ENCODE data around the gene SYNPR.

Gene SYNPR

DNA sequence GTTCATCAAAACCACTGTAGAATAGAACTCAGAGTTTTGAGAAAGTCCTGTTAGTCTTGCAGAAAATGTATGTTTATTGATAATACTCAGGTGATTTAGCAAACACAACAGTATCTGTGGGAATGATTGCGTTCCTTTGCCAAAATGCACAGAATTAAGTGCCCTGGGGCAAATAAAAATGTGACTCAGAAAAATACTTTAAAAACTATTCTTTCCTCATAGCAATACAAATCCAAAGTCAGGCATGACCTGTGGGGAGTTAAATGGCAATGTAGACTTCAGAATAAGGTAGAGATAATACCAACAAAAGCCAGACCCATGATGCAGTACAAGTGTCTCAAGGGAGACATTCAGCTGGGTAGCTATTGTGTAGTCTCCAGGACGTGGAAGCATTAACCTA is 302.0 kb downstream of the SYNPR start:
- DNase-seq = no peak
- in situ Hi-C loops (cut with MboI; ENCODE audit: low pct_unique_long_range_greater_than_20kb, low sequenced_read_pairs) = no loop called here

DNA sequence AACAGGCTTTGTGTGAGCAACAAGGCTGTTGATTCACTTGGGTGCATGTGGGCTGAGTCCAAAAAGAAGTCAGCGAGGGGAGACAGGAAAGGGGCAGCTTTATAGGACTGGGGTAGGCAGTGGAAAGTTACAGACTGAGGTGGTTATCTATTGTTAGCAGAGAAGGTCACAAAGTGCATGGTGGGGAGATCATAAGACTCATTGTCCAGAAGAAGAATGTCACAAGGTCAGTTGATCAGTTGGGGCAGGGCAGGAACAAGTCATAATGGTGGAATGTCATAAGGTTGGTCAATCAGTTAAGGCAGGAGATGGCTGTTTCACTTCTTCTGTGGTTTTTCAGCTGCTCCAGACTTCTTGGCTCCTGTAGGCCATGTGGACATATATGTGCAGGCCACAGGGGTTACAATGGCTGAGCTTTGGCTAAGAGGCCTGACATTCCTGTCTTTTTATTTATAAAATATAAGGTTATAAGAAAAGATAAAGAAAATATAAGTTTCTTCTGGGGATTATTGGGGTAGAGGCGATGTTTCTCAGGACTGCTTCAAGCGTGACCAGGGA is 304.9 kb downstream of the SYNPR start:
- DNase-seq = no peak
- in situ Hi-C loops (cut with MboI; ENCODE audit: low pct_unique_long_range_greater_than_20kb, low sequenced_read_pairs) = no loop called here

DNA sequence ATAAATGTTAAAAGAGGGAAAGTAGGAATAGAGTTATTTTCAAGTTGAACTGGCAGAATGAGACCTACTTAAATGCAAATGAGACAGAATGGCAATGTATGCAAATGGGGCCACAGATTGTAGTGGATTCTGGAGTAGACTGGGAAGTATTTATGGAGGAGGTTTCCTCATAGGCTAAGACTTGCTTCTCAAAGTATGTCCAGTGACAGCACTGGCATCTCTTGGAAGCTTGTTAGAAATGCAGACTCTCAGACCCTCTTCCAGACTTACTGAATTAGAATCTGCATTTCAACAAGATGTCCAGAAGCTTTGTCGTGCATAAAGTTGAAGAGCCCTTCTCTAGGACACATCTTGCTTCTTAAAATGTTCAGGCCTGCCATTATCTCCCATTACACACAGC is 306.6 kb downstream of the SYNPR start:
- in situ Hi-C loops (cut with MboI; ENCODE audit: low pct_unique_long_range_greater_than_20kb, low sequenced_read_pairs) = no loop called here
- DNase-seq = no peak

DNA sequence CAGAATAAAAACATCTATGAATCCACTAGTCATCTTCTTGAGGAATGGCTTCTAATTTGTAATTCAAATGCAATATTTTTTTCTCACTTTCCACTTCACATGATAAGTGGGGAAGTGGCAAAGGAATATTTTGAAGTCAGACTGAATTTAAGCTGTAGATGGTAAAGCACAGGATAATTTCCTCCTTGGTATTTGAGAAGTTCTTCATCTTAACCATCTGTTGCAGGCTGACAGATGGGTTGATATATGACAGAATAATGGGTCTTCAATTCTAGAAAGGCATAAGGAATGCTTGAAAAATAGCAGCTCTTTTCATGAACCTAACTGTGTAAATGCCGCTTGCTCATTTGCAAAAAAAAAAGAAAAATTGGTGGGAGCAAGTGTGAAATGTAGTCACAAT is 307.8 kb downstream of the SYNPR start:
- in situ Hi-C loops (cut with MboI; ENCODE audit: low pct_unique_long_range_greater_than_20kb, low sequenced_read_pairs) = no loop called here
- no peak for DNase-seq

DNA sequence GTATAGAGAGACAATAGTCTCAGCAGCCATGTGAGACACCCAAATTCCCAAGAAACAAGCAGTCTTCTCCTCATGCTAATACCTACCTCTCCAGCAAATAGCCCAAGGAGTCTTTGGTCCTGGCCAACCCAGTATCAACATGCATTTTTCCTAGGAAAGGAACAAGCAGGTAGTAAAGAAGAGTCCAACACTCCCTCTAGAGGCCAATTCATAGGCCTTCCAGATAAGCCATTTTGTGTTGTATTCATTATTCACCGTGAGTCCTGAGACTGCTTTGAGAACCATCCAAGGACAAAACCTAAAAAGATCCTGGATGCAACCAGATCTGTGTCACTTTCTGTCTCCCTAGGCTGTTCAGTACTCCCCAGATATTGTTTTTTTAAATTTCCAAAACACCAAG is 310.8 kb downstream of the SYNPR start:
- DNase-seq = no peak
- in situ Hi-C loops (cut with MboI; ENCODE audit: low pct_unique_long_range_greater_than_20kb, low sequenced_read_pairs) = no loop called here

DNA sequence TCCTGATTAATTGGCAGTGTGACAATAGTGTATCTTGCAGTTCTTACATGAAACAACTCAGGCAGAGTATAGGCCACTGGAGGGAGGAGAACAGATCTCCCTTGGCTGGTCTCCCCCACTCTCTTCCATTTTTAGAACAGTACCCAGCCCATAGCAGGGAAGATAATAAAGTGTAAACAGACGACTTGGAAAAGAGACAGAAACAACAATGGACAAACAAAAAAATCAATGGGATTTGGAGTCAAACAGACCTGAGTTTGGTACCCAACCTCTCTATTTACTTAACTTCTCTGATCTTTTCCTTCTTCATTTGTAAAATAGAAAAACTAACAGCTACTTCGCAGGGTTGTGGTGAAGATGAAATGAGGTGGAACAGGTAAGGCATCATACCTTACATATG is 315.7 kb downstream of the SYNPR start:
- in situ Hi-C loops (cut with MboI; ENCODE audit: low pct_unique_long_range_greater_than_20kb, low sequenced_read_pairs) = no loop called here
- no peak for DNase-seq

DNA sequence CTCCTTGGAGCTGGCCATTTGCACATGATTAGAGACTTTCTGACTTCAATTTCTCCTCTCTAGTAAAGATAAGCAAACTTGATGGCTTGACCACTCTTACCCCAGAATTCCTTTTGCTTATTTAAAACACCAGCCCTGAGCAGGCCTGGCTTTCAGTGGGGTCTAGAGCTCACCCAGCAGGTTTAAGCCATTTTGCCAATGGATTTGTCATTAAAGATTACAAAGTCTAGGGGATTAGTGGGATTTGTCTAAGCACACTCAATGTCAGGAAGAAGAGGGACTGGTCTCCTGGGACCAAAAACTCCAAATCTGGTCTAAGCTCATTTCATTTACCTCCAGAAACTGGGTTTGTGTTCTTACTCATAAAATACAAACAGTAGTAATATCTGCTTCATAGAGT is 317.1 kb downstream of the SYNPR start:
- in situ Hi-C loops (cut with MboI; ENCODE audit: low pct_unique_long_range_greater_than_20kb, low sequenced_read_pairs) = no loop called here

DNA sequence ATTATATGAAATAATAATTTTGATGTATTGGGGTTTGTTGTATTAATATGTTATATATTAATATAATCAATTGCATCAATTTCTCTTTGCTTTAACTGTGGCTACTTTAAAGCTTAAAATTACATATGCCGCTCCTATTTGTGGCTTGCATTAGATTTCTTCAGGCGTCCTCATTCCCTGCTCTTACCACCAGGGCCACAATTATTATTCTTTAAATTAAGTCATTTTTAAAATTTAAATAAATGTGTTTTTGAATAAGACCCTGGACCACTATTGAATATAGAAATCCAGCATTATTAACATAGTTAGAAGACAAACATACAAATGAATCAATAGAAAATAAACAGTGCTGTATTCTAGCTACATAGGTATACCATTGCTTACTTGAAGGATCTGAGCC is 318.9 kb downstream of the SYNPR start:
- in situ Hi-C loops (cut with MboI; ENCODE audit: low pct_unique_long_range_greater_than_20kb, low sequenced_read_pairs) = no loop called here
- no peak for DNase-seq

More for the DNA sequence above, 317.1 kb downstream of the SYNPR start:
- no peak for DNase-seq

DNA sequence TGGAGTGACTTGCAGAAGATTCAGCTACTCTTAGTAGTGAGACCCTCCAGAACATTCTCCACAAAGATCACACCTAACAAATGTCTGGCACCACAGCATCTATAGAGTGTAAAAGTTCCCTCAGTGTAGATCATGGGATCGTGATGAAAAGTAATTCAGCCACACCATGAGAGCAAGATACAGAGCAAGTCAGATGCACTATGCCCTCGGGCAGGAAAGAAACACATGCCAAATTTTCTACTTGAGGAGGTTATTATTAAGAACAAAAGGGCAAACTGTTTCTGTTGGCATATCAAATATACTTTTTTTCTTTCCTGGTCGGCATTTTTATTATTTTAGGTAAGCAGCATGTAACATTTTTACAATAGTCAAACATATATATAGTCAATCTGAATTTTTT is 329.6 kb downstream of the SYNPR start:
- in situ Hi-C loops (cut with MboI; ENCODE audit: low pct_unique_long_range_greater_than_20kb, low sequenced_read_pairs) = no loop called here

DNA sequence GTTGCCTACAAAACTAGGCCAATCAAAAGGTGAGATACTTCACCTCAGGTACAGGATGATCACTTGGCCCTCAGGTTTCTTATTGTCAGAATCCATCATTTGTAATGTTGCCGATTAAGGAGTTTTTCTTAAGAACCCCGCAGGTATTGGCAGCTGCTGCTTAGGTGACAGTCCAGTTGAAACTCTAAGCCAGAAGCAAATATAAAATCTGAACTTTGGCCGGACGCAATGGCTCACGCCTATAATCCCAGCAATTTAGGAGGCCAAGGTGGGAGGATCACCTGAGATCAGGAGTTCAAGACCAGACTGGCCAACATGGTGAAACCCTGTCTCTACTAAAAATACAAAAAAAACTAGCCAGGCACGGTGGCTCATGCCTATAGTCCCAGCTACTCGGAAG is 331.3 kb downstream of the SYNPR start:
- in situ Hi-C loops (cut with MboI; ENCODE audit: low pct_unique_long_range_greater_than_20kb, low sequenced_read_pairs) = no loop called here
- DNase-seq = no peak

More for the DNA sequence above, 329.6 kb downstream of the SYNPR start:
- DNase-seq = no peak

DNA sequence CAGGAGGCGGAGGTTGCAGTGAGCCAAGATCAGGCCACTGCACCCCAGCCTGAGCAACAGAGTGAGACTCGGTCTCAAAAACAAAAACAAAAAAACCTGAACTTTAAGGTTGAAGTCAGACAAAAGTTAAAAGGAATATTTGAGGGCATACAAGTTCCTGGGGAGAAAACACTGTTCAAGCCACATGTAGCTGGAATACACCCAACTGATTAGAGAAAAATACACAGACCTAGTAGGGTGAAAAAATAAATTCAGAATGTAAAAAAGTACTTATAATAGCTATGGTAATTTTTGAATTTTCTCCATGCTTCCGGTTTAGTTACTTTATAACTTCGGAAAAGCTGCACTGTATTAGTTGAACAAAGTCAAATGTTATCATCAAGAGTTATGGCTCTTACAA is 331.7 kb downstream of the SYNPR start:
- no peak for DNase-seq
- in situ Hi-C loops (cut with MboI; ENCODE audit: low pct_unique_long_range_greater_than_20kb, low sequenced_read_pairs) = no loop called here

DNA sequence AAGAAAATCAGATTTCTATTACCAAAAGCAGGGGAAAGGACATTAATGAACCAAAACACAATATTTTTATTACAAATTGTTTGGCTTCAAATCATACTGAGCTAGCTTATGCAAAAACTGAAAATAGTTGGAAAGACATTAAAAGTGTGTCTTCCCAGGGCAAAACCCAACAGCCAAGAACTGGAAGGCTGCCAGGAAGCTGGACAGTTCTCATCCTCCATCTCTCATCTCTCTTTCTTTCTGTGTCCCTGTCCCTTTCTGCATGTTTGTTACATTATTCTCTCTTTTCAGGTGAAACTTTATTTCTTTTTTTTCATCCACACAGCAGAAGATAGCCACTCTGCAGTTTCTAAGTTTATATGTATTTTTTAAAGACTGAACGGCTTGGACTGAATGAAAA is 333.3 kb downstream of the SYNPR start:
- in situ Hi-C loops (cut with MboI; ENCODE audit: low pct_unique_long_range_greater_than_20kb, low sequenced_read_pairs) = no loop called here

DNA sequence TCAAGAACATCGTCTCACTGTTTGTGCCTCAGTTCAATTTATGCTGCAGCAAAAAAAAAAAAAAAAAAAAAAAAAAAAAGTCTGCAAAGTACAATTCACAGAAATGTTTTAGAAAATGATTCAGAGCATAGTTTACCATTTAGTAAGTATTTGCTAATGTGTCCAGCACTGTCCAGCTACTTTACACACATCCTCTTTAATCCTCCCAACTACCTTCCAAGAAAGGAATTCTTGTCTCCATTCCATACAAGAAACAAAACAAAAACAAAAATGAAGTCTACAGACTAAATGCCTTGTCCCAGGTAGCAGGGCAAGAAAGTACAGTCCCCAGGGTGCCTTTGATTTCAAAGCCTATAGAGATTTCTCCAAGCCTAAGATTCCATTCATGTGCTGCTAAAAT is 335.5 kb downstream of the SYNPR start:
- DNase-seq = no peak
- in situ Hi-C loops (cut with MboI; ENCODE audit: low pct_unique_long_range_greater_than_20kb, low sequenced_read_pairs) = no loop called here

More for the DNA sequence above, 333.3 kb downstream of the SYNPR start:
- no peak for DNase-seq

DNA sequence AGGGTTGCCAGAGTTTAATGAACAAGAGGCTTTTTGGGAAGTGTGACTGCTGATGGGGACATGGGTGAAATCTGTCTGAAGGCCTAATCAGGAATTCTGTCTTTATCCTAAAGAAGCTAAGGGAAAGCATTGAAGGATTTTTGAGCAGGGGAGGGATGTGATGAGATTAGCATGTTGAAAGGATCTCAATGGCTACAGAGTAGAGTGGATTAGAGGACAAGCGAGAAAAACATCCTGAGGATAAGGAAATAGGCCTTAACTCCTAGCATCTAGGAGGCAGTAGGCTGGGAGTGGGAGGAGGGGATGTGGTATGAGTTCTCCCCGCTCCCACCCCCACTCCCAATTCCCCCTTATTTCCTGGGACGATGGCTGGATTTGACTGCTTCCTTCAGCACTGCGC is 339.3 kb downstream of the SYNPR start:
- DNase-seq = no peak
- in situ Hi-C loops (cut with MboI; ENCODE audit: low pct_unique_long_range_greater_than_20kb, low sequenced_read_pairs) = no loop called here

DNA sequence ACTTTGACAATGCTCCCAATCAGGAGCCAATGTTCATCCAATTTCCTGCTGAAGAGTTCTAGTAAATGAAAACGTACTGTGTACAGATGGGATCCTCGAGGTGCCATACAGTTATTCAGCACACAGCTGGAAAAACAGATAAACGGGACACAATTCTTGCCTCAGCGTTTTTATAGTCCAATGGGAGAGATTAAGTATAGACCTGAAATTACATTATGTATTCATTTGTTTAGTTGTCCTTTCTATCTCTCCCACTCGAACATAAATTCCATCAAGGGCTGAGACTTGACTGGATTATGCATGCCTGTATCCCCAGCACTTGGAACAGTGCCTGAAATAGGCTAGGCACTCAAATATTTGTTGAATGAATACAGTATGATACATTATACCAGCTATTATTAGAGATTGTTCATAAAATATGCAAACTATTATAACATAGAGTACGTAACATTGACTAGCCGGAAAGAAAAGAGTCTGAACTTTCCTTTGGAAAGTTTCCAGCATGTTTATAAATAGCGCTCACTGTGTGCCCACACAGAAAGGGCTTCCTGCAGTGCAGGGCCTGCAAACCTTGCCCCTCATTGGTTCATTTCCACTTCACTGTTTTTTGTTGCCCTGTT is 346.9 kb downstream of the SYNPR start:
- DNase-seq = no peak
- in situ Hi-C loops (cut with MboI; ENCODE audit: low pct_unique_long_range_greater_than_20kb, low sequenced_read_pairs) = no loop called here

DNA sequence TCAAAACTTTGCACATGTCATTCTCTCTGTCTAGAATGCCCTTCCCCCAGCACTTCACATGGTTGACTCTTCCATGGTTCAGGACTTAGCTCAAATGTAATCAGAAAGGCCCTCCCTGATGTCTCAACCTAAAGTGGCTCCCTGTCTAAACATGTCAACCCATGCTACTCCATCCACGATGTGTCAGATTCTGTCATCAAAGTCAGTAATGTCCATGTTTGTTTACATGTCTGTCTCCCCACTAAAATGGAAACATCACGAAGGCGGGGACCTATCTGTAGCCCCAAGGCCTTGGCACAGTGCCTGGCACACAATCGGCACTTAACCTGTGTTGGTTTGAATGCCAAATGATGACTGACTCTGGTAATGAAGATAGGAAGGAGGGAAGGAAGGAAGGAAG is 353.6 kb downstream of the SYNPR start:
- no peak for DNase-seq

DNA sequence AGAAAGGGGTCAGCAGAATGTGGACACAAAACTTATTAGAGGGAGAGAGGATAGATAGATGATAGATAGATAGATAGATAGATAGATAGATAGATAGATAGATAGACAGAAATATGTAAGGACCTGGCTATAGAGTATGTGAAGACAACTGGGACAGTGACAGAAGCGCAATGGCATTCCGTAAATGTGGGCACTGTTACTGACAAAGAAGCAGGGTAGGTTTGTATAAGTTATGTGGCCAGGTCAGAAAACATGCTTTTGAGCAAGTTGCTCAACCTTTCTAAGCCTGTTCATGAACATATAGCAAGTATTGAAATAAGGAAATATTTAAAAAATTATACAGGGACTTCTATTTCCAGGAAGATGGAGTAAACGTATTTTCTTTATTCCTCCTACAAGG is 357.1 kb downstream of the SYNPR start:
- DNase-seq = no peak
- in situ Hi-C loops (cut with MboI; ENCODE audit: low pct_unique_long_range_greater_than_20kb, low sequenced_read_pairs) = no loop called here

More for the DNA sequence above, 353.6 kb downstream of the SYNPR start:
- in situ Hi-C loops (cut with MboI; ENCODE audit: low pct_unique_long_range_greater_than_20kb, low sequenced_read_pairs) = no loop called here

DNA sequence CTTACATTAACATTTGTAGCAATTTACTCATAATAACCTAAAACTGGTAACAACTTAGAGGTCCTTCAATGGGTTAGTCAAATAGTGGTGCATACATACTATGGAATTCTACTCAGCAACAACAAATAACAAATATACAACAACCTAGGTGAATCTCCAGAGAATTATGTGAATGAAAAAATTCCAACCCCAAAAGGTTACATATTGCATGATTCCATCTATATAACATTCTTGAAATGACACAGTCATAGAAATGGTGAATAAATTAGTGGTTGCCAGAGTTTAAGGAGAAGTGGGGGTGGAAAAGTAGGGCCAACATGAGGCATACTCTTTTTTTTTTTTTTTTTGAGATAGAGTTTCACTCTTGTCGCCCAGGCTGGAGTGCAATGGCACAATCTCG is 361.7 kb downstream of the SYNPR start:
- DNase-seq = no peak
- in situ Hi-C loops (cut with MboI; ENCODE audit: low pct_unique_long_range_greater_than_20kb, low sequenced_read_pairs) = no loop called here

DNA sequence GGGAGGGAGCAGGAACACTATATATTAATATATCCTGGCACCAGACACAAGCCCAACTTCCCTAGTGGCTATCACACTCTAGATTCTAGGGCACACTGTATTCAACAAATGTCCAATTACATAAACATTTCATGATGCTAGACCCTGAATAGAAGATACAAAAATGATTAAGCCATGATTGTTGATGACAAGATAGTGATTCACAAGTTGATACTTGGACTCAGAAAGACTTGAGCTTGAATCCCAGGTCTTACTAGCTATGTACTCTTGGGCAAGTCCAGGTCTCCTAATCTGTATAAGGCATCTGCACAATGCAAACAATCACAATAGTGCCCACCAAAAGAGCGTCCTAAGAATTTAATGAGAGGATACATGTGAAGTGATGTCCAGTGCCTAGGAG is 364.4 kb downstream of the SYNPR start:
- no peak for DNase-seq
- in situ Hi-C loops (cut with MboI; ENCODE audit: low pct_unique_long_range_greater_than_20kb, low sequenced_read_pairs) = no loop called here

DNA sequence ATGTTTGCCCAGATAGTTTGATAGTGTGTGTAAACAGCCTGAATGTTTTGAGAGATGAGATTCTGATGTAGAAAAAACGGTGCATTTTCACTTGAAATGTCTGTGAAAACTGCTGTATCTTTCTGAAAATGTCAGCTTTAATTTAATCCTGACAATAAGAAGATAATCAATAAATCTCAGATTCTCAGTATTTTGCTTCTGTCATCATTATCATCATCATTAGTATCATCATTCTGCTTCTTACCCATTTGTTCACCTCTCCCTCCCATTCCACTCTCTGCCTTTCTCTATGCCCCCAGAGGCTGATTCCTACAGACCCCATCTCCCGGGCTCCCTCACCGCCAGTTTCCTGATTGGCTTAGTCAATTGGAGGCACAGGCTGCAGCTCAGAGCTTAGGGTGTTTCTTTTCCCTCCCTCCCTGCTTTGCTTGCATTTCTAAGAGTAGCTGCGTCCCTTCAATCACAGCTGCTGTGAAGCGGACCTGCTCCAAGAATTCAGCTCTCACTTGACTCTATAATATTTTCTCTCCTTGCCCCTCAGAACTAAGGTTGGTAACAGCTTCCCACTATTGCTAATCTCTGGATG is 366.2 kb downstream of the SYNPR start:
- in situ Hi-C loops (cut with MboI; ENCODE audit: low pct_unique_long_range_greater_than_20kb, low sequenced_read_pairs) = no loop called here
- no peak for DNase-seq

Measured in KBM-7 (cell line).